Stimulated activated CD4-positive, alpha-beta T cell treated with anti-CD3 and anti-CD28 coated beads, Interleukin-4, amount 100 ng/mL, for 4 hours (primary cell): ENCODE data around the gene ZNF211.

ENCODE experiments used
- DNase-seq, 2 experiments: peaks; one replicate each; pipeline ENCODE4 v3.0.0-alpha.2; 2020

ZNF211 gene

GRCh38 chr19:57632987-57633831, at the start of gene ZNF211:
Gene ZNF211 (plus strand): TSS chr19:57633168. CDS start chr19:57633347, 179 bp downstream.
- DNase-seq = peak; percentile 81 to 86

- peak; percentile 73 to 88 for DNase-seq
These were observed 49.2 kb upstream of the ZNF211 start, which contains the start of gene ZIK1 for GRCh38 chr19:57583521-57584416. Gene ZIK1 (plus strand): TSS chr19:57584145. CDS start chr19:57584357, 212 bp downstream.

- no peak for DNase-seq
These were observed 45.4 kb upstream of the ZNF211 start for GRCh38 chr19:57587529-57587928.

- no peak for DNase-seq
These were observed 33.6 kb upstream of the ZNF211 start for GRCh38 chr19:57599377-57599760.

- DNase-seq = peak; percentile 79 to 87
These were observed 33.1 kb upstream of the ZNF211 start, which contains the start of gene ZNF530 for GRCh38 chr19:57599761-57600383. Gene ZNF530 (plus strand): TSS chr19:57599885. CDS start chr19:57604346, 4,461 bp downstream.

GRCh38 chr19:57606931-57607330, 26.0 kb upstream of the ZNF211 start:
- DNase-seq = no peak

- no peak for DNase-seq
These were observed 21.9 kb upstream of the ZNF211 start for GRCh38 chr19:57611113-57611512.

- DNase-seq = peak; percentile 88
These were observed 18.8 kb upstream of the ZNF211 start, which contains the start of gene ZNF134 for GRCh38 chr19:57613941-57614743. Gene ZNF134 (plus strand): TSS chr19:57614242. CDS start chr19:57619469, 5,227 bp downstream.

GRCh38 chr19:57615346-57615745, 17.6 kb upstream of the ZNF211 start:
- DNase-seq = no peak

- DNase-seq = no peak
These were observed 12.2 kb upstream of the ZNF211 start for GRCh38 chr19:57620673-57621348.

GRCh38 chr19:57623091-57623490, 9.9 kb upstream of the ZNF211 start:
- DNase-seq = no peak

GRCh38 chr19:57633832-57634131, 814 bp downstream of the ZNF211 start:
- no peak for DNase-seq

GRCh38 chr19:57637379-57637778, 4.4 kb downstream of the ZNF211 start:
- no peak for DNase-seq

GRCh38 chr19:57641715-57642234, 8.8 kb downstream of the ZNF211 start:
- DNase-seq = no peak

GRCh38 chr19:57642396-57643046, 9.6 kb downstream of the ZNF211 start:
- DNase-seq = no peak

GRCh38 chr19:57643734-57644133, 10.8 kb downstream of the ZNF211 start:
- no peak for DNase-seq

GRCh38 chr19:57648331-57649003, 15.5 kb downstream of the ZNF211 start:
- DNase-seq = no peak

GRCh38 chr19:57651654-57651996, 18.7 kb downstream of the ZNF211 start:
- DNase-seq = no peak

- no peak for DNase-seq
These were observed 20.7 kb downstream of the ZNF211 start for GRCh38 chr19:57653689-57654088.

- no peak for DNase-seq
These were observed 22.5 kb downstream of the ZNF211 start for GRCh38 chr19:57655443-57655842.
